Stimulated activated CD4-positive, alpha-beta T cell treated with anti-CD3 and anti-CD28 coated beads, Interleukin-4, amount 100 ng/mL, for 1 hour (primary cell): Measurements from ENCODE around the gene IQSEC1.

ENCODE experiments used
- DNase-seq: peaks from one replicate; pipeline ENCODE4 v3.0.0-alpha.2; 2020

IQSEC1 gene

GRCh38 chr3:13013994-13014754, 59.1 kb downstream of the IQSEC1 start:
- peak; percentile 49 for DNase-seq

- no peak for DNase-seq
Measured at GRCh38 chr3:13013566-13013965, 59.7 kb downstream of the IQSEC1 start.

GRCh38 chr3:13013151-13013561, 60.1 kb downstream of the IQSEC1 start:
- DNase-seq = no peak

- peak; percentile 29 for DNase-seq
Measured at GRCh38 chr3:13012221-13012691, 61.0 kb downstream of the IQSEC1 start.

GRCh38 chr3:13011573-13012220, 61.5 kb downstream of the IQSEC1 start:
- peak; percentile 79 for DNase-seq

- DNase-seq = no peak
Measured at GRCh38 chr3:13010780-13011572, 62.3 kb downstream of the IQSEC1 start.

- DNase-seq = no peak
Measured at GRCh38 chr3:13009946-13010315, 63.3 kb downstream of the IQSEC1 start.

GRCh38 chr3:13009132-13009945, 63.9 kb downstream of the IQSEC1 start:
- DNase-seq = peak; percentile 34

- no peak for DNase-seq
Measured at GRCh38 chr3:13008155-13008995, 64.9 kb downstream of the IQSEC1 start.

GRCh38 chr3:13007251-13007941, 65.8 kb downstream of the IQSEC1 start:
- DNase-seq = no peak

GRCh38 chr3:13006216-13006990, 66.8 kb downstream of the IQSEC1 start:
- DNase-seq = no peak

GRCh38 chr3:13005301-13005700, 67.9 kb downstream of the IQSEC1 start:
- DNase-seq = no peak

GRCh38 chr3:13004376-13004775, 68.9 kb downstream of the IQSEC1 start:
- DNase-seq = no peak

GRCh38 chr3:13003608-13004007, 69.6 kb downstream of the IQSEC1 start:
- DNase-seq = no peak

GRCh38 chr3:13002398-13003124, 70.7 kb downstream of the IQSEC1 start:
- DNase-seq = no peak

- DNase-seq = no peak
Measured at GRCh38 chr3:12999147-13000140, 73.8 kb downstream of the IQSEC1 start.

GRCh38 chr3:12998648-12999047, 74.6 kb downstream of the IQSEC1 start:
- no peak for DNase-seq

GRCh38 chr3:12997387-12997786, 75.8 kb downstream of the IQSEC1 start:
- DNase-seq = no peak
